ENCODE measurements around the gene C12orf42.

GRCh38 chr12:103442182-103442555, 53.6 kb downstream of the C12orf42 start:
- TF ChIP-seq CTCF (IDR thresholded peaks at IDR 0.05 in 2 of 3, conservative IDR thresholded peaks at IDR 0.05 in 1 of 3; ENCODE audit: control insufficient read depth in 2 of 3, extremely low read depth in 1 of 3, insufficient read depth in 1 of 3, low read depth in 3 of 3, low read length in 3 of 3) (no peak), SRF (IDR thresholded peaks at IDR 0.05; ENCODE audit: low read depth in 2 of 2, low read length in 2 of 2) (no peak), POLR2AphosphoS5 (IDR thresholded peaks at IDR 0.05; ENCODE audit: low read length) (no peak), MAX (IDR thresholded peaks at IDR 0.05; ENCODE audit: low read depth, low read length) (no peak), NFYA (IDR thresholded peaks at IDR 0.05; ENCODE audit: borderline replicate concordance, low read depth, low read length) (no peak), E2F4 (IDR thresholded peaks at IDR 0.05; ENCODE audit: low read depth, low read length) (no peak), FOXM1 (IDR thresholded peaks at IDR 0.05; ENCODE audit: low read depth, low read length) (no peak), ZZZ3 (IDR thresholded peaks at IDR 0.05; ENCODE audit: control insufficient read depth, insufficient read length, low read depth) (no peak), ZBTB4 (CRISPR knock-in tag; IDR thresholded peaks at IDR 0.05) (no peak), REST (IDR thresholded peaks at IDR 0.05; ENCODE audit: low read depth, low read length) (no peak)

Measured in GM12878 (cell line).